ENCODE measurements around the gene TM2D3.
A peak's percentile ranks its signal among the peaks of the same experiment; 100 is the strongest.

TM2D3 gene, protein sequence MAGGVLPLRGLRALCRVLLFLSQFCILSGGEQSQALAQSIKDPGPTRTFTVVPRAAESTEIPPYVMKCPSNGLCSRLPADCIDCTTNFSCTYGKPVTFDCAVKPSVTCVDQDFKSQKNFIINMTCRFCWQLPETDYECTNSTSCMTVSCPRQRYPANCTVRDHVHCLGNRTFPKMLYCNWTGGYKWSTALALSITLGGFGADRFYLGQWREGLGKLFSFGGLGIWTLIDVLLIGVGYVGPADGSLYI

GRCh38 chr15:101652098-101652785 is at the start of gene TM2D3:
Gene TM2D3 (minus strand): TSS chr15:101652381. CDS start chr15:101652361, 20 bp downstream.
- DNase-seq, result peak; percentile 73 to 88

DNA sequence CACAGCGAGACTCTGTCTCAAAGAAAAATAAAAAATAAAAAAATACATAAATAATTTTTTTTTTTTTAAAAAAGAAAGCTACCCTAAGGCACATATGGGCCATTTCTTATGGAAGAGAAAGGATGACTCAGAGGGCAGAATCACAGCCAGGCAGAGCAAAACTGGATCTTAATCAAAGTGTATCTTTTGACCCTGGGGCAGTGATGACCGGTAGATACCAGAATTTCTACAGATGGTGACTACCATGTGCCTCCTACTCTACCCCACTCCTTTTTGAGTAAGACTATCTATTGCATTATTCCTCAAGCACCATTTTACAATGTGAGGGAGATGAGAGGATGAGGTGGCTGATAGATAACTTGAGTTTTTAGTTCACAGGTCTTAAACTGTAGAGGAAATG is 46.1 kb upstream of the TM2D3 start:
- no peak for DNase-seq

DNA sequence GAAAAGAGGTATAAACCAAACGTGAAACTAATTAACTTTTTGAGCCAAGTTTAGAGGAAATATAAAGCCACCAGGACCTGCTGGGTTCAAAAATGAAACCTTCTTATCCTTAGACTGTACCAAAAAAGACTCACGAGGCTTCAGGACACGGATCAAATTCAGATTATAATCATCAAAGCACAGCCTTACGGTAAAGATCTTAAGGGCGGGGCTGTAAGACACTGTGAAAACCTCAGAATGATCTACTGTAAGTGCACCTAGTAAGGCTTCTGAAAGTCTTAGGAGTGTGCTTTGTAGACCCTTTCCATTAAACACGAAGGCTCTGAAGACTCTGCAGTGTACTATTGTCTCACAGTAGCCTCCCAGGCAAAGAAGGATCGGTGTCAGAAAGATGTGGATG is 45.3 kb upstream of the TM2D3 start:
- no peak for DNase-seq

- no peak for DNase-seq
Measured at GRCh38 chr15:101696829-101697228, 44.6 kb upstream of the TM2D3 start.

GRCh38 chr15:101694261-101694660 is 42.1 kb upstream of the TM2D3 start:
- no peak for DNase-seq

DNA sequence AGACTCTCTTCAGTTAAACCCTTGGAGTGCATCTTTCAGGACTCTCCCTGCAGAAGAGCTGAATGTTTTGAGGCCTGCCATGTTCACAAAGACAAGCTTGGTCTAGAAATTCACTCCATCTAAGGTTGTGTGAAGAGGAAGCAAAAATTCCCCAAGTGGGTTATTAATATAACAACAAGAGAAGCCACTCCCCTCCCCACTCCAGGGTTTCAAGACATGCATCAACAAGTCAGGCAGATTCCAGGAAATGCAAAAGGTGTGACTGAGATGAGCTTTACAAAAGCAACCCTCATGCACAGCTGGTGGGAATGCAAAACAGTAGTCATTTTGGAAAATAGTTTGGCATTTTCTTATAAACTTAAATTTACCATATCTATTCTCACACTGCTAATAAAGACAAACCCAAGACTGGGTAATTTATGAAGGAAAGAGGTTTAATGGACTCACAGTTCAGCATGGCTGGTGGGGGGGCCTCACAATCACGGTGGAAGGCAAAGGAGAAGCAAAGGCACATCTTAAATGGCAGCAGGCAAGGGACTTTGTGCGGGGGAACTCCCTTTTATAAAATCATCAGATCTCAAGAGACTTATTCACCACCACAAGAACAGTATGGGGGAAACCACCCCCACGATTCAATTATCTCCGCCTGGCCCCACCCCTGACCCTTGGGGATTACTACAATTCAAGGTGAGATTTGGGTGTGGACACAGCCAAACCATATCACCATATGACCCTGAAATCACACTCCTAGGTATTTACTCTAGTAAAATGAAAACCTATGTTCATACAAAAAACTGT is 40.8 kb upstream of the TM2D3 start:
- no peak for DNase-seq

- DNase-seq, result no peak
Measured at GRCh38 chr15:101689901-101690300, 37.7 kb upstream of the TM2D3 start.

GRCh38 chr15:101686718-101687117 is 34.5 kb upstream of the TM2D3 start:
- DNase-seq, result no peak

GRCh38 chr15:101684877-101685276 is 32.7 kb upstream of the TM2D3 start:
- no peak for DNase-seq

DNA sequence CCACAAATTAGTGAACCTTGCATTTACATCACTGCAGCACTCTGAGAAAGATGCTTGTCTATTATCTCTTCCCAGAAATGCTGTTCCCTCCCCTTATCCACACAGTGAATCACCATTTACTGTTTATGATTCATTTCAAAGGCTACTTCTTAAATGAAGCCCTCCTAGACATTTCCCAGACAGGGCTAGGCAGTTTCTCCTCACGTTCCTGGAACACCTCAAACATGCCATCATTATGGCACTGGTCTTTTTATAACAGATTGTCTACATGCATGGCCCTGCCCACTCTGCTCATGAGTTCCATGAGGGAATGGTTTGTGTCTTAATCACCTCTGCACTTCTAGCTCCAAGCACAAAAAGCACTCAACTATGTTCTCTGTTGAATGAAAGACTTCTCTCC is 32.2 kb upstream of the TM2D3 start:
- no peak for DNase-seq

- no peak for DNase-seq
Measured at GRCh38 chr15:101679806-101680205, 27.6 kb upstream of the TM2D3 start.

GRCh38 chr15:101676921-101677329 is 24.7 kb upstream of the TM2D3 start:
- DNase-seq, result peak in 1 of 2 experiments; percentile 46

DNA sequence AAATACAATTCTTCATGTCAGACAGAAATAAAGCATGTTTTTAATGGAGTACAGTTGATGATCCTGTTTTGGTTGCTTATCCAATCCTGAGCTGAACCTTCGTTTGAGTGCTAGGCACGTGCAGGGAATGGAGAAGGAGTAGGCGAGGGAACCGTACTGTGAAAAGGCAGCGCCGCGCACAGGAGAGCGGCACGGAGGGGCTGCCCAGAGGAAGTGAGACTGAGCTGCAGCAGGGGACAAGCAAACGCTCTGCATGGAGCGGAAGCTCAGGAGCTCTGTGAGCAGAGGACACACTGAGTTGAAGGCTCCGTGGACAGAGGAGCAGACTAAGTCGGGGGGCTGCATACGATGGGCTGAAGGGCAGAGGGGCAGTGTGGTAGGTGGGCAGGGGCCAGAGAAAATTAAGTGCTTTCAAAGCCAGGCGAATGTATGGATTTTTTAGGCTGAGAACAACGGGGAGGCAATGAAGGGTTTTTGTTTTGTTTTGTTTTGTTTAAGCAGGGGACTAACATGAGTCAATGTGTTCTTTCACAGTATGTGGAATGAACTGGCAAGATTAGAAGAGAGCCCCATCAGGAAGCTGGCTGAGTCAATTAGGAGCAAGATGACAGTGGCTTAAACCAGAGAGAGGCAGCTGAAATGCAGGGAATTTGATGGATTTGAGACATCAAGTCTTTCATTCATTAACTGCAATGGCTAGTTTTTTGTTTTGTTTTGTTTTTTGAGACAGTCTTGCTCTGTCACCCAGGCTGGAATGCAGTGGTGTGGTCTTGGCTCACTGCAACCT is 23.8 kb upstream of the TM2D3 start:
- no peak for DNase-seq

- DNase-seq, result no peak
Measured at GRCh38 chr15:101675015-101675414, 22.8 kb upstream of the TM2D3 start.

DNA sequence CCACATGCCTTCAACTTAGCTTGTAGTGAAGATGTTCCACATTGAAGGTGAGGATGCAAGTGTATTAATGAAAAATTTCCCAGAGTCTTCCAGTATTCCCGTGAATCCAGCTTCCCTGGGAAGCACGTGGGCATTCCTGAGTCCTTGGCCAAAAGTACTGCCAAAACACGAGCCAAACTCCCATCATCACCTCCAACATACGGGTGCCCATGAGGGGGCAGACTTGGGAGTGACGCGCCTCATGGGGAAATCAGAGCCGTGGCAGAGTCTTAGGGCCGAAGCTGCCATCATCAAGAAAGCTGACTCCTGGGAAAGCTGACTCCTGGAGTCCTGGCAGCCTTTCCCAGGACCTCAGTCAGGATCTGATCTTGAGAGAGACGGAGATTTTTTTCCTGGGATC is 20.1 kb upstream of the TM2D3 start:
- no peak for DNase-seq

DNA sequence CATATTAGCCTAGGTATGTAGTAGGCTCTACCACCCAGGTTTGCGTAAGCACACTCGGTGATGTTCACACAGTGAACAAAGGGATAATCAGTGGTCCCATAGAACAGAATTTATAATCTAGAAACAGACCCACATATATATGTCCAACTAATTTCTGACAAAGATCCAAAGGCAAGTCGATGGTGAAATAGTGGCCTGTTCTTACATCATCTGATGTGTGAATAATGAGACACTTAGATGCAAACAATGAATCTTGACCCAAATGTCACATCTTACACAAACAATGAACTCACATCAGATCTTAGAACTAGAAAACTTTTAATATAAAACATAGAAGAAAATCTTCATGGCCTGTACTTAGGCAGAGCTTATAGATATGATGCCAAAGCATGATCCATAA is 17.6 kb upstream of the TM2D3 start:
- DNase-seq, result no peak

DNA sequence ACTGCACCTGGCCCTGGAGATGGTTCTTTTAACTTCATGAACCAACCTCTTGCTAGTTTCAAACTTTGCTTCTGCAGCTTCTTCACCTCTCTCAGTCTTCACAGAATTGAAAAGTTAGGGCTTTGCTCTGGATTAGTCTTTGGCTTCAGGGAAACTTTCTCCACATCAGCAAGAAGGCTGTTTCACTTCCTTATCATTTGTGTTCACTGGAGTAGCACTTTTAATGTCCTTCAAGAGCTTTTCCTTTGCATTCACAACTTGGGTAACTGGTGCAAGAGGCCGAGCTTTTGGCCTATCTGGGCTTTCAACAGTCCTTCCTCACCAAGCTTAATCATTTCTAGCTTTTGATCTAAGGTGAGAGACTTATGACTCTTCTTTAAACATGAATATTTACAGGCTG is 15.7 kb upstream of the TM2D3 start:
- no peak for DNase-seq

GRCh38 chr15:101664303-101664913 is 12.2 kb upstream of the TM2D3 start:
- no peak for DNase-seq

- no peak for DNase-seq
Measured at GRCh38 chr15:101662203-101662602, 10.0 kb upstream of the TM2D3 start.

- no peak for DNase-seq
Measured at GRCh38 chr15:101660005-101660404, 7.8 kb upstream of the TM2D3 start.

DNA sequence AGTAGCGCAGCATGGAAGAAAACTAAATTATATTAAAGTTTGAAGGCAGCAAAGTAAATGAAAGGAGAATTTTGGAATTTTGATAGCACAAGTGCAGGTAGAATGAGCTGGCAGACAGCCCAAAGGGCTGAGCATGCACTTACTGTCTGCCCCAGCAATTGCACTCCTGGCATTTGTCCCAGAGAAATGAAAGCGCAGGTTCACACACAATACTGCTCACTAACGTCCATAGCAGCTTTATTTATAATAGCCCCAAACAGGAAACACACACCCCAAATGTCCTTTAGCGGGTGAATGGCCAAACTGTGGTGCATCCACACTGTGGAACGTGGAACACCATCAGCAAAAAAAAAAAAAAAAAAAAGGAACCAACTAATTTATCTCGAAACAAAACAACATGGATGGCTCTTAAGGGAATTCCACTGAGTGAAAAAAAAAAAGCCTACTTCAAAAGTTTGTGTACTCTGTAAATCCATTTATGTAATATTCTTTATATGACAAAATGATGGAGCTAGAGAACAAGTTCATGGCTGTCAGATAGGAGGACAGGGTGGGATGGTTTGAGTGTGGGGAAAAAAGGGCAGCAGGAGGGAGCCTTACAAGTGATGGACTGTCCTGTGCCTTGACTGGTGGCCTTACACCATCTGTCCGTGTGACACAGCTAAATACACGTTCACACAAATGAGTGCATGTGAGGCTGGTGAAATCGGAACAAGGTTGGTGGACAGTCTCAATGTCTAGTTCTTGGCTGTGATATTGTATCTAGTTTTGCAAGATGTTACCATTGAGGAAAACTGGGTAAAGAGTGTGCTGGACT is 6.0 kb upstream of the TM2D3 start:
- no peak for DNase-seq

DNA sequence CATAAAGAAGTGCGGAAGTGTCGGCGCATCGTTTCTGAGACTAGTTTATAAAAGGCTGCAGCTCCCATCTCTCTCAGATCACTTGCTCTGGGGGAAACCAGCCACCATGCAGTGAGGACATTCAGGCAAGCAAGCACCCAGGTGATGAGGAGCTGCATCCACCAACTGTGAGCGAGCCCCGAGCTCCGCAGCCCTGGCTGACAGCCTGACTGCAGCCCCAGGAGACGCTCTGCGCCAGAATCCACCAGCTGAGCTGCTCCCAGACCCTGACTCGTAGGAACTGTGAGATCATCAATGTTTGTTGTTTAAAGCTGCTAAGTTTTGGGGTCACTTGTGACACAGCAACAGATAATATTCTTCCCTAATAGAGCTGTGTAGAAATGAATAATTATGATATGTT is 5.0 kb upstream of the TM2D3 start:
- DNase-seq, result no peak

Data from NCI-H446 (cell line).